Measurements from ENCODE around the gene IPMK.

IPMK gene

GRCh38 chr10:58143944-58144343 lies 123.8 kb downstream of the IPMK start:
- no peak for DNase-seq
